Nucleus accumbens (tissue), 56 donors: ENCODE measurements around the gene SIGLEC6.

ENCODE experiments used
- DNase-seq, 56 donors: peaks; one replicate each; lab custom pipeline; 2025; lab: John Stamatoyannopoulos, UW

SIGLEC6 gene

GRCh38 chr19:51549533-51550324 is 18.3 kb upstream of the SIGLEC6 start:
- no peak for DNase-seq

GRCh38 chr19:51548891-51549305 is 17.4 kb upstream of the SIGLEC6 start:
- DNase-seq, result no peak

- no peak for DNase-seq
Measured at GRCh38 chr19:51548213-51548651, 16.8 kb upstream of the SIGLEC6 start.

GRCh38 chr19:51547397-51548212 is 16.1 kb upstream of the SIGLEC6 start:
- no peak for DNase-seq

- DNase-seq, result no peak
Measured at GRCh38 chr19:51546650-51547396, 15.4 kb upstream of the SIGLEC6 start.

- no peak for DNase-seq
Measured at GRCh38 chr19:51546107-51546649, 14.7 kb upstream of the SIGLEC6 start.

GRCh38 chr19:51544038-51544437 is 12.6 kb upstream of the SIGLEC6 start:
- DNase-seq, result no peak

GRCh38 chr19:51542699-51543098 is 11.2 kb upstream of the SIGLEC6 start:
- no peak for DNase-seq

- no peak for DNase-seq
Measured at GRCh38 chr19:51541458-51542357, 10.2 kb upstream of the SIGLEC6 start.

GRCh38 chr19:51539821-51540366 is 8.4 kb upstream of the SIGLEC6 start:
- no peak for DNase-seq

GRCh38 chr19:51535535-51535934 is 4.1 kb upstream of the SIGLEC6 start:
- no peak for DNase-seq

- no peak for DNase-seq
Measured at GRCh38 chr19:51530616-51531015, 854 bp downstream of the SIGLEC6 start.

- DNase-seq, result no peak
Measured at GRCh38 chr19:51529301-51529700, 2.2 kb downstream of the SIGLEC6 start.

- no peak for DNase-seq
Measured at GRCh38 chr19:51525651-51526050, 5.8 kb downstream of the SIGLEC6 start.

GRCh38 chr19:51524666-51525264 is 6.7 kb downstream of the SIGLEC6 start:
- no peak for DNase-seq

- peak in 11 of 56 donors; percentile 12 to 59 (median 36) for DNase-seq
Measured at GRCh38 chr19:51521781-51522180, 9.7 kb downstream of the SIGLEC6 start.

GRCh38 chr19:51521357-51521756 is 10.1 kb downstream of the SIGLEC6 start:
- no peak for DNase-seq

GRCh38 chr19:51520728-51521127 is 10.7 kb downstream of the SIGLEC6 start:
- no peak for DNase-seq
